Esophagus mucosa (tissue), 1 donor: ENCODE results near the gene SMOC1. TPM values are rescaled to one million over a fixed set of nuclear protein-coding genes. Genes with fewer than 3 reads are reported as not detected.

ENCODE experiments used
- ATAC-seq: fragments of 200-7000 bp; cut with Tn5 transposase; one replicate; pipeline ENCODE4 v1.9.1; 2020
- total RNA-seq: library from RNA; stranded (reverse); gene quantifications from one replicate; pipeline ENCODE4 v1.2.4, GENCODE V29; 2023
- donor health status: DM: yes; HTN: yes; CAD: no.

SMOC1 gene
- total RNA-seq, 1 donor from 2014 or later = 0.12 TPM

GRCh38 chr14:69865701-69866365, 13.4 kb upstream of the SMOC1 start:
- no peak for ATAC-seq

- no peak for ATAC-seq
Measured at GRCh38 chr14:69868363-69868963, 10.8 kb upstream of the SMOC1 start.

- ATAC-seq = no peak
Measured at GRCh38 chr14:69870613-69871012, 8.6 kb upstream of the SMOC1 start.

GRCh38 chr14:69873877-69874780, 5.1 kb upstream of the SMOC1 start:
- no peak for ATAC-seq

GRCh38 chr14:69876221-69876847, 2.9 kb upstream of the SMOC1 start:
- no peak for ATAC-seq

GRCh38 chr14:69876848-69877306, 2.3 kb upstream of the SMOC1 start:
- ATAC-seq = peak; percentile 33

GRCh38 chr14:69877492-69877891, 1.7 kb upstream of the SMOC1 start:
- no peak for ATAC-seq

- no peak for ATAC-seq
Measured at GRCh38 chr14:69878251-69878650, 965 bp upstream of the SMOC1 start.

- no peak for ATAC-seq
Measured at GRCh38 chr14:69880044-69880487, 850 bp downstream of the SMOC1 start.

- no peak for ATAC-seq
Measured at GRCh38 chr14:69880893-69881292, 1.7 kb downstream of the SMOC1 start.

- no peak for ATAC-seq
Measured at GRCh38 chr14:69882116-69882864, 3.1 kb downstream of the SMOC1 start.

- ATAC-seq = no peak
Measured at GRCh38 chr14:69882915-69883314, 3.7 kb downstream of the SMOC1 start.

- ATAC-seq = no peak
Measured at GRCh38 chr14:69886453-69887242, 7.4 kb downstream of the SMOC1 start.

GRCh38 chr14:69887740-69888657, 8.8 kb downstream of the SMOC1 start:
- ATAC-seq = no peak

GRCh38 chr14:69891422-69891821, 12.2 kb downstream of the SMOC1 start:
- ATAC-seq = no peak

GRCh38 chr14:69895109-69895508, 15.9 kb downstream of the SMOC1 start:
- no peak for ATAC-seq

GRCh38 chr14:69896080-69896479, 16.9 kb downstream of the SMOC1 start:
- no peak for ATAC-seq

GRCh38 chr14:69896972-69897371, 17.8 kb downstream of the SMOC1 start:
- no peak for ATAC-seq

- ATAC-seq = no peak
Measured at GRCh38 chr14:69900603-69901002, 21.4 kb downstream of the SMOC1 start.
